HG03159 (cell line): Measurements from ENCODE around the gene REM1.
"Not testable (repeated sequence)": the region's sequence is repeated elsewhere in the genome, so short reads cannot be mapped to it uniquely, and the experiment has no call there.

Source experiments
- ATAC-seq: cut with Tn5 transposase; IDR thresholded peaks from one replicate; pipeline ENCODE4 v1.9.1; 2021; ENCODE audit warnings: mild to moderate bottlenecking, moderate library complexity; ENCODE audit not compliant: unreplicated experiment

The REM1 gene, protein sequence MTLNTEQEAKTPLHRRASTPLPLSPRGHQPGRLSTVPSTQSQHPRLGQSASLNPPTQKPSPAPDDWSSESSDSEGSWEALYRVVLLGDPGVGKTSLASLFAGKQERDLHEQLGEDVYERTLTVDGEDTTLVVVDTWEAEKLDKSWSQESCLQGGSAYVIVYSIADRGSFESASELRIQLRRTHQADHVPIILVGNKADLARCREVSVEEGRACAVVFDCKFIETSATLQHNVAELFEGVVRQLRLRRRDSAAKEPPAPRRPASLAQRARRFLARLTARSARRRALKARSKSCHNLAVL

DNA sequence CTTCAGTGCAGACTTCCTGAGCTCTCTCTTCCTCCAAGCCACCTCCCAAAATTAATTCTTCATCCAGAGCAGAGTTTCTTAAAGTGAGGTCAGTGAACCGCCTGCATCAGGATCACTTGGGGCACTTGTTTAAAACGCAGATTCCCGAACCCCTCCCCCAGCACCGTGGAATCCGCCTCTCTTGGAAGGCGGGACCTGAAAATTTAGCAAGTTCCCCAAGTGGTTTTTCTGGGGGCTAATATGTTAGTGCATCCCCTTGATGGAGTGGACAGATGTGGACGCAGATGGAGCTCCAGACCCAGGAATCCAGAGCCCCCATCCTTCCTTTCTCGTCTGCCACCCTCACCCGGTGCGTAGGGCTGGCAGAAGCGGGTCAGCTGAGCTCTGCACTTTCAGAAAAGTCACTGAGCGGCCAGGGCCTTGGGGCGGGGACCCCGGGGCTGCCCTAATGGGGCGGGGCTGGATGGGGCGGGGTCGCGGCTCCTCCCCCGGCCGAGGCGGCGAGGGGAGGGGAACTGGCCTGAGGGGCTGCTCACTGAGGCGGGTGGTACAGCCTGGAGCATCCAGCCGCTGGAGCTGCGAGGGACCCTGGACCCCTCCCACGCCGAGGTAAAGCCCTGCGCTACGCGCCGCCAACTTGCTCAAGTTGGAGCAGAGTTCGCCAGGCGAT is at the start of gene REM1, which contains the start of gene DEFB124:
REM1 (plus strand) TSS at position 531 of the 670 bp plus-strand sequence. CDS start 1,158 bp downstream, outside the sequence.
DEFB124 (minus strand) TSS at position 370 of the 670 bp plus-strand sequence. CDS start 2,114 bp downstream, outside the sequence.
- ATAC-seq: no peak

DNA sequence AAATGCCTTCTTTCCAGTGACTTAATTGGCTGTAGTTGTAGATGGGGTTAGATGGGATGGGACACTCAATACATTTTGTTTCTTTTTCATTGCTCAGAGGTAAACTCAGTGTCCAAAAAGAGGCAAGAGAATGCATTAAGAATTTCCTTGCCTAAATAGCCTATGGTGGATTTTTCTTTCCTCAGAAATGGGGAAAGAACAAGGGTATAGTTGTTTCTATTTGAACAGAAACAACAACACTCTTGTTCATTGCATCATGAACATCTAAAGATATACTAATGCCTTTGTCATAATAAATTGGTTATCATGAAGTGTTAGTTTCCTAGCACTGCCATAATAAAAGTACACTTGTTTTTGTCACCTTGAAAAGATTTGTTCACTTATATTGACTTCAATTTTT is 49.3 kb upstream of the REM1 start:
- no peak for ATAC-seq

DNA sequence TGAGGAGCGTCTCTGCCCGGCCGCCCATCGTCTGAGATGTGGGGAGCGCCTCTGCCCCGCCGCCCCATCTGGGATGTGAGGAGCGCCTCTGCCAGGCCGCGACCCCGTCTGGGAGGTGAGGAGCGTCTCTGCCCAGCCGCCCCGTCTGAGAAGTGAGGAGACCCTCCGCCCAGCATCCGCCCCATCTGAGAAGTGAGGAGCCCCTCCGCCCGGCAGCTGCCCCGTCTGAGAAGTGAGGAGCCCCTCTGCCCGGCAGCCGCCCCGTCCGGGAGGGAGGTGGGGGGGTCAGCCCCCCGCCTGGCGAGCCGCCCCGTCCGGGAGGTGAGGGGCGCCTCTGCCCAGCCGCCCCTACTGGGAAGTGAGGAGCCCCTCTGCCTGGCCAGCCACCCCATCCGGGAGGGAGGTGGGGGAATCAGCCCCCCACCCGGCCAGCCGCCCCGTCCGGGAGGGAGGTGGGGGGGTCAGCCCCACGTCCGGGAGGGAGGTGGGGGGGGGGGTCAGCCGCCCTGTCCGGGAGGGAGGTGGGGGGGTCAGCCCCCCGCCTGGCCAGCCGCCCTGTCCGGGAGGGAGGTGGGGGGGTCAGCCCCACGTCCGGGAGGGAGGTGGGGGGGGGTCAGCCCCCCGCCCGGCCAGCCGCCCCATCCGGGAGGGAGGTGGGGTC is 48.1 kb upstream of the REM1 start:
- not testable (repeated sequence) for ATAC-seq

DNA sequence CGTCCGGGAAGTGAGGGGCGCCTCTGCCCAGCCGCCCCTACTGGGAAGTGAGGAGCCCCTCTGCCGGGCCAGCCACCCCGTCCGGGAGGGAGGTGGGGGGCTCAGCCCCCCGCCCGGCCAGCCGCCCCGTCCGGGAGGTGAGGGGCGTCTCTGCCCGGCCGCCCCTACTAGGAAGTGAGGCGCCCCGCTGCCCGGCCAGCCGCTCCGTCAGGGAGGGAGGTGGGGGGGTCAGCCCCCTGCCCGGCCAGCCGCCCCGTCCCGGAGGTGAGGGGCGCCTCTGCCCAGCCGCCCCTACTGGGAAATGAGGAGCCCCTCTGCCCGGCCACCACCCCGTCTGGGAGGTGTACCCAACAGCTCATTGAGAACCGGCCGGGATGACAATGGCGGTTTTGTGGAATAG is 47.5 kb upstream of the REM1 start:
- ATAC-seq: not testable (repeated sequence)

DNA sequence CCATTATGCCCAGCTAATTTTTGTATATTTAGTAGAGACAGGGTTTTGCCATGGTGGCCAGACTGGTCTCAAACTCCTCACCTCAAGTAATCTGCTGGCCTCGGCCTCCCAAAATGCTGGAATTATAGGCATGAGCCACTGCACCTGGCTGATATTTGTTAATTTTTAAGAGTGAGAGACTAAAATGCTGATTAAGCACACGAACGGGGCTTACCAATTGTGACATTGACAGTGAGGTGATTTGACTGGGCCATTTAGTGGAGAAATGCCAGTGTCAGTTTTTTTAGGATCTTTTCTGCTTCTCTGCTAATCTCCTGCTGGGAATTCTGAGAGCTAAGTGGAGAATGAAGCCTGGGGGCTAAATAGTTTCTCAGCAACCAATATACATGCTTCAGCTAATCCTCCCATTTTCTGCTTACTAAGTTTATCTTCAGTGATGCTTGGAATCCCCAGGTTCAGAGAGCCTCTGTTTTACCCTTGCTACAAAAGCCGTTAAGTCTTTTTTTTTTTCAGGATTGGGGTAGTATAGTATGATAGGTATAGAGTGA is 44.4 kb upstream of the REM1 start:
- ATAC-seq: no peak

DNA sequence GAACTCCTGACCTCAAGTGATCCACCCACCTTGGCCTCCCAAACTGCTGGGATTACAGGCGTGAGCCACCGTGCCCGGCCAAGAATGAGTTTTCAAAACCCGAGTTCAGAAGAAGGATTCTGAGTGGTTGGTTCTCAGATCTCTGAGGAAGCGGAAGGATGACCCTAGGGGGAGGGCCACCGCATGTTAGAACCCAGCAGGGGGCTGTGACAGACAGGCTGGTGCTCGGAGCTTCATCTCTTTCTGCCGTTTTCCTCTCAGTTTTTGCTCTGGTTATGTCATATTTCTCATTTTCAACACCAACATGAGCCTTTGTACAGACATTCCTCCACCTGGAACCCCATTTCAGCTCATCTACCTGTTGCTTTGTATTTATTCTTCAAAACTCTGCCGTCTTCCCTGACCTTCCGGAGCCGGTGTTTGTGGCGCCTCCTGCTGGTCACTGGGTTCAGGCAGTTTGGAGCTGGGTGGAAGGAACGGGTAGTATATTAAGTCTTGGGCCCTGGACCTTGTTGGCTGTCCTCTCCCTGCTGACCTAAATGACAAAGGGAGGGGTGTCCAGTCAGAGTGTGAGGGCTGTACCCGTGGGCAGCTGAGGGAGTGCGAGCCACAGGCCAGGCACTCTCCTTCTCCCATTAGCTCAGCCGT is 35.0 kb upstream of the REM1 start, which contains the start of gene DEFB123:
DEFB123 (plus strand) TSS at position 621 of the 648 bp plus-strand sequence. CDS start 67 bp downstream, outside the sequence.
- ATAC-seq: no peak

DNA sequence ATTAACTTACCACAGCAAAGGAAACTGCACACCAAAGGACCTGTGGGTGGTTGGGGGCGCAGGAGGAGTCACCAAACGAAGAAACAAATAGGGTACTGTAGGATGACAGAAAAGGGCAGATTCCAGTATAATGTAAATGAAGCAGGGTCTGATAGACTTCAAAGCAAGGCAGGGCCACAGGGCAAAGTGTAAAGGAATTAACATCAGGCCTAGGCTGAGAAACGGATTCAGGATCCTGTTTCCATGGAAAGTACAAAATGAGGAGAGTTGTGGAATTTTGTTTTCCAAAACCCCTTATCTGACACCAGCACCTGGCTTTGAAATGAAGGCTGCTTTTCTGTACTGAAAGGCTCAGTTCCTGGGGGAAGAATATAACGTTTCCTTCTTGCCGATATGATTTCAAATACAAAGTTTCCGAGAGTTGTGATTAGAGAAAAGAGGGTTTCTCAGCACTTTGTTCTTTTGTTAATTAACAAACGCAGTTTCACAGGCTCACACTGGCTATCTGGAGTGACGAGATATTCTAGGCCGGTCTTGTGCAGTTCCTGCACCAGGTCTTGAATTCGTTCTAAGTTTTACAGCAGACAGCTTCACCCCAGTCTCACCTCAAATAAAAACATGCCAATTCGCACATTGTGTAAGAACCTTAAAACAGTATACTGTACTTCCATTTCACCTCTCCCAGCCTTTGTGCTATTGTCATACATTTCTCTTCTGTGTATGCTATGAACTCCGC is 28.8 kb upstream of the REM1 start:
- no peak for ATAC-seq

DNA sequence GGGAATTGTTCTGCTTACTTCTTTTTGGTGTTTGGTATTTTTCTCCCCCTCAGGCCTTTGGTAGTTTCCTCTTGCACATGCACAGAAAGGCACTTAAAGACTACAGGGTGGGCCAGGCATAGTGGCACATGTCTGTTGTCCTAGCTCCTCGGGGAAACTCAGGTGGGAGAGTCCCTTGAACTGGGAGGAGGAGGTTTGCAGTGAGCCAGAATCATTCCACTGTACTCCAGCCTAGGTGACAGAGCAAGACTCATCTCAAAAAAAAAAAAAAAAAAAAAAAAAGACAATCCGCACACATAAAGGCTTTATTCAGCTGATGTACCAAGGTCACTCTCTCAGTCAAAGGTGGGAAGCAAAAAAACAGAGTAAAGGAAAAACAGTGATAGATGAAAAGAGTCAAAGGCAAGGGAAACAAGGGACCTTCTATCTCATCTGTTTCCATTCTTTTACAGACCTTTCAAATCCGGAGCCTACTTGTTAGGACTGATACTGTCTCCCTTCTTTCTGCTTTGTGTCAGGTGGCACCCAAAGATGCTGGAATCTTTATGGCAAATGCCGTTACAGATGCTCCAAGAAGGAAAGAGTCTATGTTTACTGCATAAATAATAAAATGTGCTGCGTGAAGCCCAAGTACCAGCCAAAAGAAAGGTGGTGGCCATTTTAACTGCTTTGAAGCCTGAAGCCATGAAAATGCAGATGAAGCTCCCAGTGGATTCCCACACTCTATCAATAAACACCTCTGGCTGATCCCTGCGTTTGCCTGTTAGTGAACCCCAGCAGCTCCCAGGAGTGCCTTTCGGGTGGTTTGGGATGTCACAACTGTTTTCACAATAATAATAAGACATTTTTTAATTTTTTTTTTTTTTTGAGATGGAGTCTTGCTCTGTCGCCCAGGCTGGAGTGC is 25.3 kb upstream of the REM1 start:
- ATAC-seq: no peak

DNA sequence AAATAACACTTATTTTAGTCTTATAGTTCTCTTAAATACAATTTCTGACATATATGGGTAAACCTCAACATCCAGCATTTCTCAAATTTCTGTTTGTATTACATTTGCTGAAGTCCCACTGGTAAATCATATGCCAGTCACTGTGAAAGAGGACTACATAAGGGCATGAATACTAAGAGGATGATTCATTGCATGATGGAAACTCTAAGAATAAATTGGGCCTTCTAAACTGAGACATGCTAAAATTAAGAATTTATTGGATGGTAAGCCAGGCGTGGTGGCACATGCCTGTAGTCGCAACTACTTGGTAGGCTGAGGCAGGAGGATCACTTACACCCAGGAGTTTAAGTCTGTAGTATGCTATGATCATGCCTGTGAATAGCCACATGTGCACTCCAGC is 22.5 kb upstream of the REM1 start:
- no peak for ATAC-seq

DNA sequence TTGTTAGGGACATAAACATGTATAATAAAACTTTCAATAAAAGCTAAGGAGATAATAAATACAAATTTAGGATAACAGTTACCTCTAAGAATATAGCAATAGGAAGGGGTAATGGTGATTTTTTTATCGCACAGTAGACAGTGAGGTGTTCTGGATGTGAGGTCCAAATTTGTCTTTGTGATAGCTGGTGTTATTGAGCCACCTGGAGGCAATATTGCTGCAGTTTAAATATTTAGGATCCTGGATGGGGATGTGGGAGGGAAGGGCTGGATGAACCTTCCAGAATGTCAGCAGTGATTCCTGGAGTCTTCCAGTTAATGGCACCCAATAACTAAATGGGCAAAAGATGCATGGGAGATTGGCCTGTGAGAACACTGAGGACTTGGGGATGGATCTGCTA is 20.7 kb upstream of the REM1 start:
- ATAC-seq: no peak

DNA sequence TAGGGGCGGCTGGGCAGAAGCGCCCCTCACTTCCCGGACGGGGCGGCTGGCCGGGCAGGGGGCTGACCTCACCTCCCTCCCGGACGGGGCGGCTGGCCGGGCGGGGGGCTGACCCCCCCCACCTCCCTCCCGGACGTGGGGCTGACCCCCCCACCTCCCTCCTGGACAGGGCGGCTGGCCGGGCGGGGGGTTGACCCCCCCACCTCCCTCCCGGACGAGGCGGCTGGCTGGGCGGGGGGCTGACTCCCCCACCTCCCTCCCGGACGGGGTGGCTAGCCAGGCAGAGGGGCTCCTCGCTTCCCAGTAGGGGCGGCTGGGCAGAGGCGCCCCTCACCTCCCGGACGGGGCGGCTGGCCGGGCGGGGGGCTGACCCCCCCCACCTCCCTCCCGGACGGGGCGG is 4.1 kb upstream of the REM1 start:
- not testable (repeated sequence) for ATAC-seq

DNA sequence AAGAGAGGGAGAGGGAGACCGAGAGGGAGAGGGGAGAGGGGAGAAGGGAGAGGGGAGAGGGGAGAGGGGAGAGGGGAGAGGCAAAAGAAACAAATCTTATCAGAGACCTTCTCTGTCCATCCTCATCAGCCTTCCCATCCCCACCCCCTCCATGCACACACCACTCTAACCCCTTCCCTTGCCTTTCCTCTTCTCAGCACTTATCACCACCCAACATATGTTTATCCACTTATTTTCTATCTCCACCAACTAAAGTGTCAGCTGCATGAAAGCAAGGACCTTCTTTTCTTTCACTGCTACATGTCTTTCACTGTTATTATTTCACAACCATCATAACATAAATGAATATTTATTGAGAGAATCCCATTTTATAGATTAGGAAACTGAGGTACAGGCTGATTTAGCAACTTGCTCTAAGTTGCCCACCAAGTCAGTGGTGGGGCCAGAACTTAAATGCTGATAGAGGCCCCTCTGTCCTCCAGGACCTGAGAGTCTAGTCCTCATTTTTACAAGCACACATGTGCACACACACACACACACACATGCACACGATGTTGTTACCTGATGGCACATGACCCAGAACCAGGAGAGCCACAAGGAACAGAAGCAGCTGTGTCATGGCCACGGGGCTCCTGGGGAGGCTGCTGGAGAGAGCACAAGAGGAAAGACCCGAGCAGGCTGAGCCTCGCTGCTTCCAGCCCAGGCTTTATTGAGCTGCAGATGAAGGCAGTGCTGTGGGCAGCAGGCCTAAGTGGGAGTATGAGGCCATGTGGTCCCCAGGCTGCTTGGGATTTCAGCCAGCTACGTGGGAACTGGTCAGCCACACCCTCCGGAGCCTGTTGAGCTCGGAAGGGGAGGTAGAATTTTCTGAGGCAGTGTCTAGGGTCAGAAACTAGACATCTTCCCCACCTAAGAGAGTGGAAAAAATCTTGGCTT is 2.4 kb upstream of the REM1 start:
- no peak for ATAC-seq

DNA sequence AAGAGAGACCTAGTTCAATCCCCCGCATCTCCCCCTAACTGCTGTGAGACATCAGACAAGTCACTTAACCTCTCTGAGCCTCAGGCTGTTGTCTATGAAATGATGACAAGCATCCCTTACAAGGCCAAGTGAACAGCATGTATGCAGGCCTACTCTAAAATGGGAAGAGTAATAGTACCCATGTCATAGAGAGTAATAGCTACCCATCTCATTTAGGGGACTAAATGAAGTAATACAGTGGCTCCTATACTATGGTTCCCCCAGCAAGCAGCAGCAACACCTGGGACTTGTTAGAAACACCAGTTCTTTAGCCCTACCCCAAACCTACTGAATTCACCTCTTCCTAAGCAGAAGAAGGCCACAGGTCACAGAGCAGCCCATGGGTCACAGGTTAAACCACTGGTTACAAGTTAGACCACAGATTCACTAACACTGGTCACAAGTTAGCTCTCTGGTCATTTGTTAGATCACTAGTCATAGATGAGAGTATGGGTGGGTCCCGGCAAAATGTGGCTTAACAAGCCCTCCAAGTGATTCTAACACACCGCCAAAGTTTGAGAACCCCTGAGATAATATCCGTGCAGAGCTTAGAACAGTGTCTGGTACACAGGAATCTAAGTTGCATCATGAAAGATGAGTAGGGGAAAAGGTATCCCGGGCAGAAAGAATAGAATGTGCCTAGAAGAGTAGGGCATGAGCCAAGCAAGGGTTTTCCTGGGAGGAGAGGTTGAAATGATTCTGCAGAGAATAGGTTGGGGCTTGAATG is 1.6 kb upstream of the REM1 start:
- peak; percentile 36 for ATAC-seq

DNA sequence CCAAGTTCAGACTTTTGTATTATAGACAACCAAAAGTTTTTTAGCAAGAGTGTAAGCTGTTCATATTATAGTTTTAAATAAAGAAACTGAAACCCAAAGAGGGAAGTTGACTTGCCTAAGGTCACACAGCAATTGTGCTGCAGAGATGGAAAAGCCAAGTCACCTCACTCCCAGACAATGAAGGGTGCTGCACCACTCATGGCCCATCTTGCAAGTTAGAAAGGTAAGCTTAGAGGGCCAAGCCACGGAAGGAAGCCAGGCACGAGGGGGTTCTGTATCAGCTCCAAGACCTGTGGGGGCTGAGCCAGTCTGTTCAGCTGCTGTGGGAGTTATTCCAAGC is 1.0 kb upstream of the REM1 start:
- ATAC-seq: peak; percentile 81

DNA sequence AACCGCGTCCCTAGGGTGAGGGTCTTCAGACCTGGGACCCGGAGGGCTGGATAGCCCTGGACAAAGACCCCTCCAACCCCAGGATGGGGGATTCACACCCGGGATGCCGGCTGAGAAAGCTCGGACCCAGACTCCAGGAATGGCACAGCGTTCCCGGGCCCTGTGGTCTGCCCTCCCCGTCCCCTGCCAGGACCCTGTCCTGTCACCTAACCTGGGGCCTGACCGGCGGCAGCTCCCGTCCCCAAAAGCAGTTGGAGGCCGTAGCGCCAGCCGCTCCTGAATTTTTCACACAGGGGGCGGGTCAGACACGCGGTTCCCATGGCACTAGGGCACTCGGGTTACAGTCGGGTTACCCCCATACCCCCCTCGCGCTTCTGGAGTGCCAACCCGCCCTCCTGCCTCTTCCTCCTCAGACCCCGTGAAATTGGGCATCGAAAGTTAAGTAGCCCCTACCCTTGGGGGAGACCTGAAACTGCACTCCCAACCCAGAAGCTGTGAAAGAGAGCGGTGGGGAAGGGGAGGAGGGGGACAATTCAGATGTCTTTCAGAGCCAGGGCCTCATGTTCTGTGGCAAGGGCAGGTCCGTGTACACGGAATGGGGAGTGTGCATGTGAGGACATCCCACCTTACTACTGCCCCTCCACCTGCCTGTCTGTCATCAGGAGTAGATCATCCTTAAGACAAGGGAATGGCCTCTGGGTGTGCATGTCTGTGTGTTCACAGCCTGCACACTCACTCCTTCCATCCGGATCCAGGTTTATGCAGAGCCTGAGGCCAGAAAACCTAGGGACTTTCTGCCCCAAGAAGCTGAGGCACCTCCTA is 595 bp downstream of the REM1 start:
- ATAC-seq: no peak

DNA sequence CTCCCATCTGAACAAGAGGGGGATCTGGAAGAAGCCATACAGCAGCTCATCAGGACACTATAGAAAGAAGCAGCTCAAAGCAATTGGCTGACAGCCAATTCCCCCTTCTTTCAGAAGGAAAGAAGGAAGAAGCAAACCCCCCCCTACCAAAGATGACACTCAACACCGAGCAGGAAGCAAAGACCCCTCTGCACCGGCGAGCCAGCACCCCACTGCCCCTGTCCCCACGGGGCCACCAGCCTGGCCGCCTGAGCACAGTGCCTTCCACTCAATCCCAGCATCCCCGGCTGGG is 1.2 kb downstream of the REM1 start:
- no peak for ATAC-seq

DNA sequence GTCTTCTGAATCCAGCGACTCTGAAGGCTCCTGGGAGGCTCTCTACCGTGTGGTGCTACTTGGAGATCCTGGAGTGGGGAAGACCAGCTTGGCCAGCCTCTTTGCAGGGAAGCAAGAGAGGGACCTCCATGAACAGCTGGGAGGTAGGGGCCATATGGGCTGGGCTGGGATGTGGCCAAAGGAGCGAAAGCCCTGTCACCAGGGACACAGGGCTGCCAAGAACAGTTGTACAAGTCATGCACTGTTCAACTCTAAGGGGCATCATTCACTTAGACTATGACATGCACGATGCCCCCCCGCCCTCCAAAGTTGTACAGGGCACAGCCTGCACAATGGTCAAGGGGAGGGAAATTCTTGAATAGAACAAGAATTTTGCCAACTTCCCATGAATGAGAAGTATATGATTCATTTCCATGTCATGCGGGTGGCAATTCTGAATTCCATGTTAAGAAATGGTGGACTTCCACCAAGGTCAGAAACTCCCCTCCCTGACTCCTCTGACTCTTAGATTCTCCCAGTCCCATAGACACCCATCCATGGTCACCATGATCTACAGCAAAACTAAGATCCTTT is 1.6 kb downstream of the REM1 start:
- no peak for ATAC-seq
